Fibroblast of the aortic adventitia (primary cell): Measurements from ENCODE around the gene GRK1. TPM values are rescaled to one million over a fixed set of nuclear protein-coding genes. Genes with fewer than 3 reads are reported as not detected.
"Not testable (repeated sequence)": the region's sequence is repeated elsewhere in the genome, so short reads cannot be mapped to it uniquely, and the experiment has no call there.

ENCODE experiments used
- DNase-seq: peaks from one replicate; pipeline ENCODE4 v3.0.0-alpha.2; 2010; ENCODE audit warnings: low read depth
- H3K4me3 ChIP-seq: 2 replicates; pipeline ENCODE4 v1.5.1; 2011; ENCODE audit warnings: low read depth, mild to moderate bottlenecking, control low read depth, low read length, moderate library complexity
- total RNA-seq: library from RNA; depleted of rRNA; stranded (reverse); fragments of >200 nt; gene quantifications from 2 replicates; pipeline ENCODE4 v1.2.3, GENCODE V29; 2012; ENCODE audit warnings: low replicate concordance
- TF ChIP-seq, protein P1 (sequence below): IDR thresholded peaks from 2 replicates; pipeline ENCODE4 v1.5.1; 2011; ENCODE audit warnings: mild to moderate bottlenecking, low read length, control low read depth, inconsistent platforms; ENCODE audit not compliant: insufficient read depth

Gene GRK1
- total RNA-seq, 1 donor = not detected

- H3K4me3 ChIP-seq = no peak overlapping the region
- DNase-seq = no peak
- TF ChIP-seq, protein P1, sequence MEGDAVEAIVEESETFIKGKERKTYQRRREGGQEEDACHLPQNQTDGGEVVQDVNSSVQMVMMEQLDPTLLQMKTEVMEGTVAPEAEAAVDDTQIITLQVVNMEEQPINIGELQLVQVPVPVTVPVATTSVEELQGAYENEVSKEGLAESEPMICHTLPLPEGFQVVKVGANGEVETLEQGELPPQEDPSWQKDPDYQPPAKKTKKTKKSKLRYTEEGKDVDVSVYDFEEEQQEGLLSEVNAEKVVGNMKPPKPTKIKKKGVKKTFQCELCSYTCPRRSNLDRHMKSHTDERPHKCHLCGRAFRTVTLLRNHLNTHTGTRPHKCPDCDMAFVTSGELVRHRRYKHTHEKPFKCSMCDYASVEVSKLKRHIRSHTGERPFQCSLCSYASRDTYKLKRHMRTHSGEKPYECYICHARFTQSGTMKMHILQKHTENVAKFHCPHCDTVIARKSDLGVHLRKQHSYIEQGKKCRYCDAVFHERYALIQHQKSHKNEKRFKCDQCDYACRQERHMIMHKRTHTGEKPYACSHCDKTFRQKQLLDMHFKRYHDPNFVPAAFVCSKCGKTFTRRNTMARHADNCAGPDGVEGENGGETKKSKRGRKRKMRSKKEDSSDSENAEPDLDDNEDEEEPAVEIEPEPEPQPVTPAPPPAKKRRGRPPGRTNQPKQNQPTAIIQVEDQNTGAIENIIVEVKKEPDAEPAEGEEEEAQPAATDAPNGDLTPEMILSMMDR = no peak
Observed at GRCh38 chr13:113745059-113745458, 78.0 kb downstream of the GRK1 start.

DNA sequence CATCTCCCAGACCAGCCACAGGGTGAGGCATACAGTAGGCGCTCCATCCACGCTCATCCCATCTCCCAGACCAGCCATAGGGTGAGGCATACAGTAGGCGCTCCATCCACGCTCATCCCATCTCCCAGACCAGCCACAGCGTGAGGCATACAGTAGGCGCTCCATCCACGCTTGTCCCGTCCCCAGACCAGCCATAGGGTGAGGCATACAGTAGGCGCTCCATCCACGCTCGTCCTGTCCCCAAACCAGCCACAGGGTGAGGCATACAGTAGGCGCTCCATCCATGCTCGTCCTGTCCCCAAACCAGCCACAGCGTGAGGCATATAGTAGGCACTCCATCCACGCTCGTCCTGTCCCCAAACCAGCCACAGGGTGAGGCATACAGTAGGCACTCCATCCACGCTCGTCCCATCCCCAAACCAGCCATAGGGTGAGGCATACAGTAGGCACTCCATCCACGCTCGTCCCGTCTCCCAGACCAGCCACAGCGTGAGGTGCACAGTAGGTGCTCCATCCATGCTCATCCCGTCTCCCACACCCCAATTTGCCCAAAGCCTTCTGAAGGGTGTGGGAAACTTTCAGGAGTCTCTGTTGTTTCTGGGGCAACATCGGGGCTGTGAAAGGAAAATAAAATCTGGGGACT, 78.6 kb downstream of the GRK1 start:
- not testable (repeated sequence) for H3K4me3 ChIP-seq, DNase-seq

GRCh38 chr13:113746143-113746525, 79.1 kb downstream of the GRK1 start:
- TF ChIP-seq, protein P1 = no peak
- no peak overlapping the region for H3K4me3 ChIP-seq
- no peak for DNase-seq

- TF ChIP-seq, protein P1 = no peak
- no peak overlapping the region for H3K4me3 ChIP-seq
- DNase-seq = no peak
Observed at GRCh38 chr13:113746671-113747070, 79.7 kb downstream of the GRK1 start.

DNA sequence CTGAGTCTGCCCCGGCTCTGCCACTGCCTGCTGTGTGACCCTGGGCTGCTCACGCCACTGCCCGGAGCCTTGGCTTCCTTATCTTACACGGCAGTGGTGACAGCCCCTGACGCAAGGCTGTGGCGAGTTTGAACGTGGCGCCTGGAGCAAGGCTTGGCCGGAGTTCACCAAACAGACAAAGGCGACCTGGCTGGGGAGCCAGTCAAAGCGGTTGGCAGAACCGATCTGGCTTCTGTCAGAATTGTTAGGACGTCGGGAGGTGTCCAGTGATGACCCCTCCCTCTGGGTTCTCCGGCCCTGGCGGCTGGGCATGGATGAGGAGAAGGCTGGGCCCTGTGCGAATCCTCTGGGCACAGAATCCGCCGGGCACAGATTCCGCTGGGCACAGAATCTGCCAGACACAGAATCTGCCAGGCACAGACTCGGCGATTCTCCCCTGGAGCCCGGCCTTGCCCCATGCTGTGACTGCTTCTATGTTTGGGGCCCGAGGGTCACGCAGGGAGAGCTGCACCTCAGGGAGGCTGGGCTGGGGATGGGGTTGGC, 80.3 kb downstream of the GRK1 start:
- no peak overlapping the region for H3K4me3 ChIP-seq
- TF ChIP-seq, protein P1 = no peak

DNA sequence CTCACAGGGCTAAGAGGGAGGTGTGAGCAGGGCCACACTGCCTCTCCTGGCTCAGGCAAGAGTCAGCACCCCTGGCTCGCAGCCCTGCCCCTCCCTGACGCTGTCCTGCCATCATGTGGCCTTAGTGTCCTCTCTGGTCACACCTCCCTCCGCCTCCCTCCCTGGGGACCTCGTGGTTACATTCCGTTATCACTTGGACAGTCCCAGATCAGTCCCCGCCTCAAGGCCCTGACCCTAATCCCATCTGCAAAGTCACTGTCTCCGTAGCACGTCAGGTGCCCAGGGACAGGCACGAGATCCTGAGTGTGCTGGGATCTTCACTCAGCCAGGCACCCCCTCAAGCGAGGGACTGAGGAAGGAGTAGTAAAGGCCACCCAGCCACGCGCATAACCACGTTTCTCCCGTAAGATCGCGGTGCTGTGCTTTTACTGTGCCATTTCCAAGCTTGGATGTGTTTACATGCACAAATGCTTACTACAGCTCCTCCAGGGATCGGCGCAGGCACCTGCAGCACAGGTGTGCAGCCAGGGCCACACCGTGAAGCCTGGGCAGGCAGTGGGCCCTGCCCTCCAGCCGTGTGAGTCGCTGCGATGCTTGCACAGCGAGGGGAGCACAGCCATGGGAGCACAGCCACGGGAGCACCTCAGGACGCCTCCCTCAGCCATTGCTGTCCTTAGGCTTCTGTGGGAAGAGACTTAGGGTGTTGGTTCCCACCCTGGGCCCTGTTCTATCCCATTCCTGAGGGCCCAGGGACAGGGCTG, 81.3 kb downstream of the GRK1 start:
- no peak for DNase-seq
- H3K4me3 ChIP-seq = no peak overlapping the region
- TF ChIP-seq, protein P1 = no peak

More for the DNA sequence above, 80.3 kb downstream of the GRK1 start:
- no peak for DNase-seq

- TF ChIP-seq, protein P1 = no peak
- DNase-seq = no peak
- no peak overlapping the region for H3K4me3 ChIP-seq
Observed at GRCh38 chr13:113748862-113749451, 81.9 kb downstream of the GRK1 start.
